HepG2 (cell line): ENCODE measurements around the gene TYW1. TPM values are rescaled to one million over a fixed set of nuclear protein-coding genes. Genes with fewer than 3 reads are reported as not detected.
"Not testable (repeated sequence)": the region's sequence is repeated elsewhere in the genome, so short reads cannot be mapped to it uniquely, and the experiment has no call there.

Experiments
- BRF2 ChIP-seq: sonication (generic); formaldehyde crosslinking; IDR thresholded peaks from 2 replicates; pipeline ENCODE4 v1.8.1; 2022; ENCODE audit warnings: mild to moderate bottlenecking, missing genetic modification reagents
- DZIP1 ChIP-seq: sonication (generic); formaldehyde crosslinking; IDR thresholded peaks from 2 replicates; pipeline ENCODE4 v1.5.0; 2020; ENCODE audit warnings: mild to moderate bottlenecking, missing genetic modification reagents
- ETV5 ChIP-seq: IDR thresholded peaks from 2 replicates; pipeline ENCODE4 v1.6.1; 2018; ENCODE audit warnings: missing biosample characterization, missing genetic modification reagents, inconsistent platforms, borderline replicate concordance
- HNF1A ChIP-seq, 2 experiments: sonication (generic) in 1 of 2; formaldehyde crosslinking in 1 of 2; IDR thresholded peaks; 2 replicates each; pipeline versions ENCODE4 v1.4.0 to v1.6.1; 2016 to 2020; ENCODE audit warnings: borderline replicate concordance in 1 of 2, low read depth in 1 of 2, mild to moderate bottlenecking in 1 of 2, missing genetic modification reagents in 1 of 2
- KAT7 ChIP-seq: IDR thresholded peaks from 2 replicates; pipeline ENCODE4 v1.6.1; 2018; ENCODE audit warnings: borderline replicate concordance, missing compliant biosample characterization
- MED8 ChIP-seq: sonication (generic); formaldehyde crosslinking; IDR thresholded peaks from 2 replicates; pipeline ENCODE4 v1.8.1; 2023; ENCODE audit warnings: mild to moderate bottlenecking, missing genetic modification reagents; ENCODE audit not compliant: insufficient replicate concordance
- NR2C2 ChIP-seq: sonication (generic); formaldehyde crosslinking; IDR thresholded peaks from 2 replicates; pipeline ENCODE4 v1.4.0; 2020; ENCODE audit warnings: missing genetic modification reagents, mild to moderate bottlenecking, moderate library complexity, borderline replicate concordance
- NR2F6 ChIP-seq, 2 experiments: IDR thresholded peaks; 2 replicates each; pipeline ENCODE4 v1.6.1; 2016; ENCODE audit warnings: antibody characterized with exemption in 1 of 2, mild to moderate bottlenecking in 1 of 2
- SRF ChIP-seq: IDR thresholded peaks from 2 replicates; pipeline ENCODE4 v1.6.1; 2011; ENCODE audit warnings: mild to moderate bottlenecking, low read depth, low read length, moderate library complexity
- THAP9 ChIP-seq: sonication (generic); formaldehyde crosslinking; IDR thresholded peaks from 2 replicates; pipeline ENCODE4; 2020; ENCODE audit warnings: missing genetic modification reagents, mild to moderate bottlenecking, borderline replicate concordance
- ZBTB7A ChIP-seq: sonication (generic); formaldehyde crosslinking; IDR thresholded peaks from 2 replicates; pipeline ENCODE4 v1.8.0; 2022; ENCODE audit warnings: mild to moderate bottlenecking, missing genetic modification reagents
- ZNF160 ChIP-seq: sonication (generic); formaldehyde crosslinking; IDR thresholded peaks from 2 replicates; pipeline ENCODE4 v1.8.0; 2022; ENCODE audit warnings: mild to moderate bottlenecking, inconsistent platforms, missing genetic modification reagents
- ZNF547 ChIP-seq: sonication (generic); formaldehyde crosslinking; IDR thresholded peaks from 2 replicates; pipeline ENCODE4 v1.5.1; 2020; ENCODE audit warnings: mild to moderate bottlenecking, missing genetic modification reagents
- ZNF607 ChIP-seq: sonication (generic); formaldehyde crosslinking; IDR thresholded peaks from 2 replicates; pipeline ENCODE4 v1.5.1; 2020; ENCODE audit warnings: missing genetic modification reagents, mild to moderate bottlenecking, borderline replicate concordance
- ZNF781 ChIP-seq: sonication (generic); formaldehyde crosslinking; IDR thresholded peaks from 2 replicates; pipeline ENCODE4 v1.5.1; 2020; ENCODE audit warnings: borderline replicate concordance, mild to moderate bottlenecking, missing genetic modification reagents; ENCODE audit errors: not compliant biosample characterization
- polyA plus RNA-seq, 8 experiments: library from polyadenylated mRNA; depleted of rRNA in 3 of 8; stranded (reverse) in 7 of 8; unstranded in 1 of 8; fragments of >200 nt; fragmentation: Illumina TruSeq in 4 of 8; extraction: Trizol in 4 of 8; gene quantifications; 2 replicates each; pipeline versions ENCODE4 v1.2.1 to v1.2.3, GENCODE V29; 2011 to 2016; ENCODE audit warnings: low read depth in 4 of 8, missing spikeins in 1 of 8, mixed read lengths in 1 of 8; ENCODE audit not compliant: insufficient read depth in 1 of 8
- total RNA-seq, 5 experiments: library from RNA; depleted of rRNA; stranded (reverse); fragments of >200 nt; fragmentation: Illumina TruSeq; extraction: Trizol; gene quantifications; 2 replicates each; pipeline ENCODE4 v1.2.3, GENCODE V29; 2016; ENCODE audit warnings: low read depth in 1 of 5

TYW1 gene
- total and polyA plus RNA-seq, 2 of the 13 experiments (the other 11 are each of a cell fraction or from before 2014, with no cell fraction given): 8.6 to 17.6 TPM

- TF ChIP-seq KAT7: peak; percentile 44; the same call in 1 of the 2 replicates
- peak; percentile 91; the same call in 1 of the 2 replicates for TF ChIP-seq DZIP1 (CRISPR knock-in tag)
- TF ChIP-seq ZNF781 (CRISPR knock-in tag): peak; percentile 38
- TF ChIP-seq THAP9 (CRISPR knock-in tag): peak; percentile 58; the same call in 1 of the 2 replicates
- TF ChIP-seq ZNF160: 0 out of 2 replicates have a peak, but pooled peaks have one; percentile 46
- TF ChIP-seq HNF1A (IDR thresholded peaks at IDR 0.05; ENCODE audit: low read depth); NR2F6 (IDR thresholded peaks at IDR 0.05): not testable (repeated sequence)
- TF ChIP-seq HNF1A (CRISPR knock-in tag; IDR thresholded peaks at IDR 0.05; ENCODE audit: borderline replicate concordance): 0 out of 2 replicates have a peak, but pooled peaks have one; percentile 10
- peak; percentile 37 for TF ChIP-seq ETV5
- 0 out of 2 replicates have a peak, but pooled peaks have one; percentile 40 for TF ChIP-seq BRF2
- 0 out of 2 replicates have a peak, but pooled peaks have one; percentile 29 for TF ChIP-seq ZBTB7A (CRISPR knock-in tag)
- TF ChIP-seq MED8 (CRISPR knock-in tag): peak; percentile 56
- peak; percentile 73; the same call in 1 of the 2 replicates for TF ChIP-seq ZNF607 (CRISPR knock-in tag)
- peak; percentile 92 for TF ChIP-seq SRF
- TF ChIP-seq NR2F6 (CRISPR knock-in tag; IDR thresholded peaks at IDR 0.05): 0 out of 2 replicates have a peak, but pooled peaks have one; percentile 44
- peak; percentile 60; the same call in 1 of the 2 replicates for TF ChIP-seq ZNF547
- peak; percentile 17; the same call in 1 of the 2 replicates for TF ChIP-seq NR2C2 (CRISPR knock-in tag)
These were observed 1.4 kb upstream of the TYW1 start, which contains the start of gene SBDS (continued) for GRCh38 chr7:66995050-66995776.
